ENCODE results near the gene VCX. TPM values are rescaled to one million over a fixed set of nuclear protein-coding genes. Genes with fewer than 3 reads are reported as not detected.
A peak's percentile ranks its signal among the peaks of the same experiment; 100 is the strongest.

VCX gene
- total RNA-seq, 1 experiment from 2014 or later, result not detected

GRCh38 chrX:7828594-7828993 lies 14.4 kb upstream of the VCX start:
- H2BK120ac ChIP-seq (ENCODE audit: low read depth, low read length, poor library complexity, severe bottlenecking), result no peak overlapping the region
- H4K20me1 ChIP-seq (ENCODE audit: control insufficient read depth, insufficient read depth, insufficient read length), result no peaks in the 10 kb centered on the region
- no peak overlapping the region for H4K8ac ChIP-seq (replicated peaks; ENCODE audit: insufficient read length, low read depth, low read length)
- no peaks in the 10 kb centered on the region for H3K4me1 ChIP-seq (ENCODE audit: insufficient read depth, low read length)
- H3K23ac ChIP-seq (ENCODE audit: insufficient read length, low read depth, low read length), result no peak overlapping the region
- no peaks in the 10 kb centered on the region for H3K27me3 ChIP-seq (ENCODE audit: insufficient read depth, low read length)
- no peak overlapping the region for H2AFZ ChIP-seq (ENCODE audit: low read length)
- TF ChIP-seq CTCF (conservative IDR thresholded peaks at IDR 0.05), result peak; percentile 77
- Mint-ChIP-seq H3K27ac (no peak overlapping the region), H3K4me3 (no peak overlapping the region), H3K27me3 (ENCODE audit: low read depth) (no peaks in the 10 kb centered on the region; the same call in 1 of the 2 replicates), H3K4me1 (no peaks in the 10 kb centered on the region), H3K36me3 (ENCODE audit: insufficient read depth in 1 of 3, low read depth in 3 of 3) (no peaks in the 10 kb centered on the region), H3K9me3 (no peaks in the 10 kb centered on the region)
- no peak overlapping the region for H3K18ac ChIP-seq (ENCODE audit: insufficient read length, low read depth, low read length)
- H3K9ac ChIP-seq (ENCODE audit: extremely low read depth, insufficient read length, low read length), result no peak overlapping the region
- H2AK5ac ChIP-seq (ENCODE audit: insufficient read length, low read length), result no peak overlapping the region
- WGBS (ENCODE audit: extremely low coverage, insufficient read length, low lambda C conversion rate), result no CpG with 5 or more reads among the region's 2 CpGs
- H3K9me3 ChIP-seq (ENCODE audit: control insufficient read depth, low read depth, low read length), result no peaks in the 10 kb centered on the region
- no peak overlapping the region for H2BK15ac ChIP-seq (ENCODE audit: low read depth, low read length)
- no peaks in the 10 kb centered on the region for H3K79me2 ChIP-seq (ENCODE audit: insufficient read depth, low read length)
- H2BK20ac ChIP-seq (ENCODE audit: low read depth, low read length, poor library complexity, severe bottlenecking), result no peak overlapping the region
- no peaks in the 10 kb centered on the region for H3K23me2 ChIP-seq (ENCODE audit: insufficient read length, low read depth, low read length, poor library complexity, severe bottlenecking)
- H3K4ac ChIP-seq (ENCODE audit: low read depth, low read length), result no peak overlapping the region
- H4K91ac ChIP-seq (ENCODE audit: insufficient read length, low read depth, low read length), result no peak overlapping the region
- H3T11ph ChIP-seq (ENCODE audit: low read length), result no peak overlapping the region
- no peak overlapping the region for H3K27ac ChIP-seq (ENCODE audit: insufficient read length, low read depth, low read length)
- no peak overlapping the region for H2BK12ac ChIP-seq (ENCODE audit: insufficient read length, low read depth, low read length)
- H3K4me2 ChIP-seq (ENCODE audit: insufficient read depth, insufficient read length, low read length), result no peak overlapping the region
- H3K56ac ChIP-seq (ENCODE audit: insufficient read length, low read depth, low read length), result no peak overlapping the region
- H3K14ac ChIP-seq (ENCODE audit: insufficient read depth, low read length), result no peak overlapping the region
- no peak overlapping the region for H2BK5ac ChIP-seq (ENCODE audit: insufficient read length, low read length)
- H3K79me1 ChIP-seq (ENCODE audit: insufficient read depth, low read depth, low read length, poor library complexity, severe bottlenecking), result no peaks in the 10 kb centered on the region
- no peak for DNase-seq
- H4K5ac ChIP-seq (ENCODE audit: insufficient read length, low read depth, low read length), result no peak overlapping the region
